Subcutaneous adipose tissue (tissue), 4 donors: ENCODE results near the gene RBMS3. TPM values are rescaled to one million over a fixed set of nuclear protein-coding genes. Genes with fewer than 3 reads are reported as not detected.

Experiments used
- total RNA-seq, 4 donors: library from RNA; depleted of rRNA; stranded (reverse); fragments of >200 nt; gene quantifications; one replicate each; pipeline ENCODE4 v1.1.0, GENCODE V29; 2016
- TF ChIP-seq, protein P1 (sequence below): fragments of 450-650 bp; IDR thresholded peaks from one replicate; pipeline ENCODE4 v1.5.1; 2016; ENCODE audit warnings: low read depth, mild to moderate bottlenecking, control low read depth, antibody characterized with exemption, moderate library complexity

RBMS3 gene
- total RNA-seq, 4 donors from 2014 or later, result 98.6 to 171 (median 117) TPM

DNA sequence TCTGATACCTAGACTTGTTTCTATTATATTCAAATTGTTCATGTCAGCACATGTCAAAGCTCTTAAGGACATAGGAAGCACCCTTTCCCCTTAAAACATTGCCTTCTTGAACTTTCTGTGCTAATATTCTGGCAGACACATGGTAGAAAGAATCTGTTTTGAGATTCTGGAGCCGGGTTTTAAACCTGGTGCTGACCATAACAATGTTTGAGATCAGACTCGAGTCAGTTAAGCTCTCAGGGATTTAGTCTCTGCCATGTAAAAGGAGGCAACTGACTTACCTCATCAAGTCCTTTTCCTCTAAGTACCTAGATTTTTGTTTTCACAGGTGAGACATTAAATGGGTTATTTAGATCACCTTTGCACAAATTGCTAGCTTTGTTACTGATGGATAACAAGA is 38.9 kb downstream of the RBMS3 start:
- TF ChIP-seq, protein P1, sequence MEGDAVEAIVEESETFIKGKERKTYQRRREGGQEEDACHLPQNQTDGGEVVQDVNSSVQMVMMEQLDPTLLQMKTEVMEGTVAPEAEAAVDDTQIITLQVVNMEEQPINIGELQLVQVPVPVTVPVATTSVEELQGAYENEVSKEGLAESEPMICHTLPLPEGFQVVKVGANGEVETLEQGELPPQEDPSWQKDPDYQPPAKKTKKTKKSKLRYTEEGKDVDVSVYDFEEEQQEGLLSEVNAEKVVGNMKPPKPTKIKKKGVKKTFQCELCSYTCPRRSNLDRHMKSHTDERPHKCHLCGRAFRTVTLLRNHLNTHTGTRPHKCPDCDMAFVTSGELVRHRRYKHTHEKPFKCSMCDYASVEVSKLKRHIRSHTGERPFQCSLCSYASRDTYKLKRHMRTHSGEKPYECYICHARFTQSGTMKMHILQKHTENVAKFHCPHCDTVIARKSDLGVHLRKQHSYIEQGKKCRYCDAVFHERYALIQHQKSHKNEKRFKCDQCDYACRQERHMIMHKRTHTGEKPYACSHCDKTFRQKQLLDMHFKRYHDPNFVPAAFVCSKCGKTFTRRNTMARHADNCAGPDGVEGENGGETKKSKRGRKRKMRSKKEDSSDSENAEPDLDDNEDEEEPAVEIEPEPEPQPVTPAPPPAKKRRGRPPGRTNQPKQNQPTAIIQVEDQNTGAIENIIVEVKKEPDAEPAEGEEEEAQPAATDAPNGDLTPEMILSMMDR, result no peak

DNA sequence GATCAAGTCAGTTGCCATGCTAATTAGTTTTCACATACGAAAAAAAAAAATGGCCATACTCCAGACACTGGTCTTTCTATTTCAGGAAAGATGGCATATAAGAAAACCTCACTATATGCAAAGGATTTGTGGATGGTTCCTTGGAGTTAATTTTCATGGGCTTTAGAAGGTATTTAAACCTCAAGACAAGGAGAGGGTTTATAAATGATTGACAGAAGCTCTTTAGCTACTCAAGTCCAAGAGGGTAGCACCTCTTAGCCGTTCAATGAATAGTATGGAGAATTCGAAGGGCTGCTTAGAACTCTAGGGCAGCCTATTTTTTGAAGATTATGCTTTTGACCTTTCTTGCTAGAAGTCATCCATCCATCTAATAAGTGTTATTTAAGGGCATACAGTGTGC is 41.7 kb downstream of the RBMS3 start:
- TF ChIP-seq, protein P1, result no peak

DNA sequence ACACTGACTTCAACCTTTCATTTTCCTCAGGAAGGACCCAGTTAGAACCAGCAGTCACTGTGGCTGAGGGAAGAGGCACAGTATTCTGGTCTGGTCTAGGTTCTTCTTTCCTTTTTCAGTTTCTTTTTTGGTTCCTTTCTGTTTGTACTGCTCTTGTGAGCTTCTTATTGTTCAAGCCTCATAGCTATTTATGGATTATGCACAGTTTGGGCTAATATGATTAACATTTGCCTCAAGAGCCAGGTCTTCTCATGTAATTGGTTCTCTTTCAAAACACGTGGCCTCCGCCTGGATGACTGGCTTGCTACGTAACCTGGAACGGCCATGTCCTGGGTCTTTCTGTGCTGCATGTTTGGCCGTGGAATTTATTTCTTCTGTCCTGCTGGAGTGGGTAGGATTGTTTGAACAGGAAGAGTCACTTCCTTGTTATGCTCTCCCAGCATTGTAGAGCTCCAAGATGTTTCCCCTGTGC is 43.3 kb downstream of the RBMS3 start:
- TF ChIP-seq, protein P1, result no peak

DNA sequence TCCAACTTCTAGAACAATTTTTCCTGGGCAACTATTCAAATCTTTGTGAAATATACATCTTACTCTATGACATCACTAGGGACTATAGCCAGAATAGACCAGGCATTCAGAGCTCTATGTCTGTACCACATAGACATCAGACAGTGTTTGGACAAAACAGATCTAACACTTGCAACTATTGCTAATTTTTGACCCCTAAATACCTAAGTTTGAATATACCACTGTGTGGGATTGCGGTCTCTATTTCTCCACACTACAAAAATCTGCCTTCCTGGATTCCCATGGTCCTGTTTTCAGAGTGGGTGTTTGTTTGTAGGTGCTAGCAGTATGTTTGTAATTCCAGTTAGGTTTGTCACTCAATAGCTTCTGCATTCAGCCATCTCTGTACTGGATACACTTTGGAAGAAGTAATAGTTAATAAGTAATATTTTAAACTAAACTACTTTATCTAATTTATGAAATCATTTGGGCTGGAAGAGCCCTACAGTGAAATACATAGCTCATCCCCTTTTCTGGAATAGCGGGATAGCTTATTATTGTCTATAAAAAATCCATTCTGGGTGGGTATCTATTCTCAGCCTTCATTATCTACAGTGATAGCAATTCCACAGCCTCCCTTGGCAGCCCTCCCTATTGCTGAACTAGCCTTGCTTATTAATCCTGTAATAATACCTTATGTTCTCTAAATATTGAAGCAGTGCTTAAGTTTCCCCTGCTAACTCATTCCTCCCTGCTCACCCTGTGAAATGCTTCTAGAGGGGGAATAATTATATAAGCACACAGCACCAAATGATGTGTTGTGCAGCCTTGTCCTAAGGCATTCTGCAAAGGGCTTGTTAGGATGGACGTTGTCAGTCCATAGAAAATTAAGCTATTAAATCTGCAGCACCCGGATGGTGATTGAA is 49.4 kb downstream of the RBMS3 start:
- TF ChIP-seq, protein P1, result no peak

DNA sequence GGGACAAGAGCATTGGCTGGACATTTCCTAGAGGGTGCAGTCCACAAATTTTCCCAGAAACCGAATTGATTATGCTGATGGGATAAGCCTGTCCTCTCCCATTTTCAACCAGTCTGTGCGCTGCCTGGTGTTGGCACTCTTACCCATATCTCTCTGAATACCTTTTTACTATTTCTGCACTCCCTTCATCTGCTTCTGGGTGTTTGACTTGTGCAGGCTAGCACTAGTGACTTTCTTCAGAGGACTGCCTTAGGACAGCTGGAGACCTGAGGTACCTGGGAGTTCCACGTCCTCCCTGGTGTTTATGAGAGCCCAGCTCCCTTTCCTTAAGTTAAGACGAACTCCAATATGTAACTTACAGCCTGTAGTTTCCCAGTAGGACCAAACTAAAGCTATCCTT is 50.2 kb downstream of the RBMS3 start:
- TF ChIP-seq, protein P1, result no peak

- TF ChIP-seq, protein P1, result no peak
Observed at GRCh38 chr3:29331456-29332194, 50.8 kb downstream of the RBMS3 start.

DNA sequence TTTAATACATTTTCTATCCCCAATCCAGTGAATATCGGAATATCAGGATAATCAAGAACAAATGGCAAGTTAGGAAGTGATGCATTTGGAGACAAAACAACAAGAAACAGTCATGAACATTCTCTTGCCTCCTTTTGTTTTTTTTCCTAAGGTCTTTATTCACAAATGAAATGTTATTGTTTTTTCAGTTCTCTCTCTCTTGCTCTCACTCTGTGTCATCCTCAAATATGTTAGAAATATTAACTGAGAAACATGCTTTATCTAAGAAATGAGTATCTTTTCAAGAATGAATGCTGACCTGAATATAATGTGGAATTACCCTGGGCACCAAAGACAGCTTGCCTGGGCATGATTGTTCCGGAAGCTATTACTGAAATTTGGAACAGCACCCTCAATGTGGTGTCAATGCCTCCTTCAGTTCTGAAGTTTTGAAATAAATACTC is 51.3 kb downstream of the RBMS3 start:
- TF ChIP-seq, protein P1, result no peak
